ENCODE data around the gene MAST3.
A peak's percentile ranks its signal among the peaks of the same experiment; 100 is the strongest.

MAST3 gene

DNA sequence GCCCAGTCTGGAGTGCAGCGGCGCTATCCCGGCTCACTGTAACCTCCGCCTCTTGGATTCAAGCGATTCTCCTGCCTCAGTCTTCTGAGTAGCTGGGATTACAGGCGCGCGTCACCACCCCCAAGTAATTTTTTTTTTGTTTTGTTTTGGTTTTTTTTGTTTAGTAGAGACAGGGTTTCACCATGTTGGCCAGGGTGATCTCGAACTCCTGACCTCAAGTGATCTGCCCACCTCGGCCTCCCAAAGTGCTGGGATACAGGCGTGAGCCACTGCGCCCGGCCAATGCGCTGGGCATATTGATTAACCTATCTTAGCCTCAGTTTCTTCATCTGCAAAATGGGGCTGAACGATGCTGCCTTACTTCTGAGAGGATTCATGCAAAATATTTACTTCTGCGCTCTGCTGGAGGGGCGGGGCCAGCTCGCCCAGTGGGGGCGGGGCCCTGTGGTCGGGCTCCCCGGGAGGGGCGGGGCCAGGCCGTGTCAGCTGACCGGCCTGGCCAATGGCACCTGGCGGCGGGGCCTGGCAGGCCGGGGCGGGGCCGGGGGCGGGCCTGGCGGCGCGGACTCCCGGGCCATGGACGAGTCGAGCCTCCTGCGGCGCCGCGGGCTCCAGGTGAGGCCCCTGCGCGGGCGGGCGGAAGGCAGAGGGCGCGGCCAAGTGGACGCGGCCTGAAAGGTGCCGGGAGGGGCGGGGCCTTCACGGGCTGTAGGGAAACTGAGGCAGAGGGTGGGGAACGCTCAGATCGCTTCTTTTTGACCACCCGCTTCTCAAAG is at the start of gene MAST3:
Gene MAST3 (plus strand): TSS at position 562 of the 776 bp plus-strand sequence. CDS start 15 bp downstream, at position 577.
- peak; percentile 71 for DNase-seq

DNA sequence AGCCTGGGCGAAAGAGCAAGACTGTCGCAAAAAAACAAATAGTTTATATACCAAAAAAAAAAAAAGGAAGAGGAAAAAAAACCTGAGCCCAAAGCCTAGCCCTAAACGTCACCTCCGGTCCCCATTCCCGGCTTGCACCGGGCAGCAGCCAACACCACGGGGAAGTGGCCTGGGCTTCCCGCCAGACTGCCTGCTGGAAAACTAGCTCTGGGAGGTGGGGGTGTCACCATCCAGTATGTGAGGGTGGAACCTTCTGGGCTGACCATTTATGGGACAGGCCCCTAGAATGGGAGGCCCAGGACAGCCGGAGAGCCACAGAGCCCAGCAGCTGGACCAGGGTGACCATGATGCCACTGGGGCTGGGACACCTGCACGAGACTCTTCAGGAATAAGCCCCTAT is 48.2 kb upstream of the MAST3 start:
- peak; percentile 80 for DNase-seq

DNA sequence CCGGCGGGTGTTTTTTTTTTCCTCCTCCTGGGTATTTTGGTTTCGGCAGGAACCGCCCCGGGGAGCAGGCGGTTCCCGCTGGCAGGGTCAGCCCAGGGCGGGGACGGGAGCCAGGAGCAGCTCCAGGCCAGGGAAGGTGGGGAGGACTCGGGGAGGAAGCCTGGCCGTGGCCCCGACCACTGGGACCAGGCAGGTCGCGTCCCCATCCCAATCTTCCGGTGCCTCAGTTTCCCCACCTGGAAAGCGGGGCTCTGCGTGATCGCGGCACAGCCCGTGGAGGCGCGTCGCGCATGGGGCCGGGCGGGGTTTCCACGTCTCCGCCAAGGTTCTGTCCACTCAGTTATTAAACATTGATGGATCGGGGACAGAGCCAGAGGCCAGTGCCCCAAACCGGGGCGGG is 45.7 kb upstream of the MAST3 start:
- no peak for DNase-seq

DNA sequence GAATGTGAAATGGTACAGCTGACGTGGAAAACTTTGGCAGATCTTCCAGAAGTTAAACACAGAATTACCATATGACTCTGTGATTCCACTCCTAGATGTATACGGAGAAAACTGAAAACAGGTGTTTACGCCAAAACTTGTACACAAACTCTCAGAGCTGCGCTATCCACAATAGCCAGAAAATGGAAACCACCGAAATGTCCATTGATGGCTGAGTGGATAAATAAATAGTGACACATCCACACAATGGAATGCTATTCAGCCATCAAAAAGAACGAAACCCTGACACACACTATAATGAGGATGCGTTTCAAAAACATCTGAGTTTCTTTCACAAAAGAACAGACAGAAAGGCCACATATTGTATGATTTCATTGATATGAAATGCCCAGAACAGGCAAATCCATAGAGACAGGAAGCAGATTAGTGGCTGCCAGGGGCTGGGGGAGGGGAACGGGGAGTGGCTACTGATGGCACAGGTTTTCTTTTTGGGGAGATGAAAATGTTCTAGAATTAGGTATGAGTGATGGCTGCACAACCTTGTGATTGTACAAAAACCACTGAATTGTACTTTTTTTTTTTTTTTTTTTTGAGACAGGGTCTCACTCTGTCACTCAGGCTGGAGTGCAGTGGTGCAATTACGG is 43.9 kb upstream of the MAST3 start:
- no peak for DNase-seq

DNA sequence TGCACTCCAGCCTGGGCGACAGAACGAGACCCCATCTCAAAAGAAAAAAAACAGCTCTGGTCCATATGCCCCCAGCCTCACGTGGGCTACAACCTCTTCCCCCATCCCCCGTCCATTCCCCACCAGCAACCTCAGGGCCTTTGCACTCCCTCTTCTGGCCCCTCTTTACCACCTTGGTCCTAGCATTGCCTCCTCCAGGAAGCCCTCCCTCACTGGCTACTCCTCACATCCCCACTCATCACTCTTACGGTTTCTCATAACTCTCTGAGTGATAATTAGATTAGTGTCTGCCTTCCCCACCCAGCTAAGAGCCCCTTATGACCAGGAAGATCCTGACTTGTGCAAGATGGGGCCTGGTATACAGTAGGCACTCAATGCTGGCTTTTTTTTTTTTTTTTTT is 41.6 kb upstream of the MAST3 start:
- no peak for DNase-seq

DNA sequence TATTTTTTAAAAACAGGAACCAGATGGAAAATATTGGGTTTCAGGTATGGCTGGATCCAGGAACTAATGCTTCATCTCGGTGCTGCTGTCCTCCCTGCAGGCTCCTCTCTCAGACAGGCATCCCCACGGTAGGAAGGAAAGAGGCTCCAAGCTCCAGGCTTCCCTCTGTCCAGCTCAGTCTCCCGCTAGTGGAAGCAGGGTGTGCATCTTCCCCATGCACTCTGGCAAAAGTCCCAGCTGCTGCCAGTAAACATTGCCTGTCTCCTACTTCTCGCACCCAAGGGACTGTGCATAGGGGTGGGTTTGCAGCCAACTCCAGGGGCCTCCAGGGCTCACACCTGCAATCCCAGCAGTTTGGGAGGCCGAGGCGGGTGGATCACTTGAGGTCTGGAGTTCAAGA is 40.0 kb upstream of the MAST3 start:
- DNase-seq: no peak

DNA sequence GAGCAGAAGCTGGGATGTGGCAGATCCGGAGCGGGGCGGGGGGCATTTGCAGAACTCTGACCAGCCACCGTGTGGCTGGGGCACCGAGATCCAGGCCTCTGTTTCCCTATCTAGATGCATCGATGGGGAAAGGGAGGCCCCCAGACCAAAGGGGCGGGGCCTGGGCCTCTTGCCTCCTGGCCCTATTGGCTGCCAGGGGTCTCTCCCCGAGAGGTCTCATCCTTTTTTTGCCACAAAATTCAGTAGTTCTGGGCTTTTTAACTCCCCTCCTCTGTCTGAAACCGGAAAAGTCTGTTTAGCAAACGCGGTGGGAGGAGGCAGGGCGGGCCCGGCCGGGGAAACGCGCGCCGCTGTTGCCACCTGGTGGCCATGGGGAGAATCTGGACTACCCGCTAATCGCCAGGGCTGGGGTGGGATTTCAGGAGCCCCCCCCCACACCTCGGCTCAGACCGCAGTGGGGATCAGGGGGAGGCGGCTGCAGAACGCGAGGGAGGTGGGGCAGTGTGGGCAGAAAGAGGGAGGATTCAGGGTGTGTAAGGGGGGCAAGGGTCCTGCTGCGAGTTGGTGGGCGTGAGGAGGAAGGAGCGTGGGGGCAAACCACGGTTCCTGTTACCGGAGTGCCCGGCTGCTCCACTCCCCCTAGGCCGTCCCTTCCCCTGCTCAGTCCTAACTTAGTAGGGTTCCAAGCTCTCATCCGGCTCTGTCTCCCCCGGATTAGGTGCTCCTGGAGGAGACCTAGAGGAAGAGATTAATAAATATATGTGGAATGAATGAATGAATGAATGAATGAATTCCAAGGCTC is 39.2 kb upstream of the MAST3 start:
- peak; percentile 87 for DNase-seq

- no peak for DNase-seq
Observed at GRCh38 chr19:18059297-18059696, 38.3 kb upstream of the MAST3 start.

DNA sequence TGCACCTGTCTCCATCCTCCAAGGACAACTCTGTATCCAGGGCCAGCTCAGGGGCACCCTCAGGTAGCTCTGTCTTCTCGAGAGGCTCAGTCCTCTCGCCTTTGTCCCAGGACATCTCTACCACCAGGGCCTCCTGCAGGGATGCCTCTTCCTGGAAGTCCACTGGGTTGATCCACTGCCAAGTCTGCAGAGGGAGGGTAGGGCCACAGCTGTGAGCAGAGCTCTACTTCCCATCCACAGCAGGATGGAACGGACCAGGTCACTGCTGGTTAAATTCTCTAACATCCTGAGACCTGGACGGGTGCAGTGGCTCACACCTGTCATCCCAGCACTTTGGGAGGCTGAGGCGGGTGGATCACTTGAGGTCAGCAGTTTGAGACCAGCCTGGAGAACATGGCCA is 37.7 kb upstream of the MAST3 start:
- DNase-seq: no peak

GRCh38 chr19:18060472-18060871 is 37.1 kb upstream of the MAST3 start:
- DNase-seq: no peak

- no peak for DNase-seq
Observed at GRCh38 chr19:18062028-18062427, 35.5 kb upstream of the MAST3 start.

GRCh38 chr19:18063463-18063862 is 34.1 kb upstream of the MAST3 start:
- DNase-seq: no peak

DNA sequence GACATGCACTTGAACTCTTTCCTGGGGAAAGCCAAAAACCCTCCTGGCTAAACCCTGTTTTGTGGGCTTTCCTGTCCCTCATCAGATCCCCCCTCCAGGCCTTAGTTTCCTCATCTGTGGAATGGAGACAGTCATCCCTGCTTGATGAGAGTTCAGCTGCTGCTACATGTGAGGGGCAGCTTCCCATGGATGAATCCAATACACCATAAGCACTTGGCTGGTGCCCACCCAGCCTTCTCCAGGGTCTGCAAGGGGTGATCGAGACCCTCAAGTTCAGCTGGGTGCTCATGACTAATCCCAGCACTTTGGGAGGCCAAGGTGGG is 32.4 kb upstream of the MAST3 start:
- no peak for DNase-seq

GRCh38 chr19:18068395-18068794 is 29.2 kb upstream of the MAST3 start:
- DNase-seq: no peak

DNA sequence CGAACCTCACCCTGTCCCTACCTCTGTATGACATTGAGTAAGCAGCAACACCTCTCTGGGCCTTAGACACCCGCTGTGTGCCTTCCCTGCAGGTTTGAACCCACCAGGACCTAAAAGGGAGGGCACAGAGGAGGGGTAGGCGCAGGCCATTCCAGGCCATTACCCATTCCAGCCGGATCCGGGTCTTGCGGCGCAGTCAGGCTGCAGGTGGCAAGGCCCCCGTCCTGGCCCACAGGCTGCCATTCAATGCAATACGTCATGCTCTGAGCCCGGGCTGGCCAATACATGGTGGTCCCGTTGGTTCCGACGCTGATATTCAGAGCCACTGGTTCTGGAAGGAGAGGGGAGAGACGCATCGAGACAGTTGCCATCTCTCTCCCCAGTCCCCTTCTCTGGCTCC is 28.2 kb upstream of the MAST3 start:
- no peak for DNase-seq

GRCh38 chr19:18070181-18070580 is 27.4 kb upstream of the MAST3 start:
- no peak for DNase-seq

GRCh38 chr19:18072335-18072734 is 25.2 kb upstream of the MAST3 start:
- no peak for DNase-seq

DNA sequence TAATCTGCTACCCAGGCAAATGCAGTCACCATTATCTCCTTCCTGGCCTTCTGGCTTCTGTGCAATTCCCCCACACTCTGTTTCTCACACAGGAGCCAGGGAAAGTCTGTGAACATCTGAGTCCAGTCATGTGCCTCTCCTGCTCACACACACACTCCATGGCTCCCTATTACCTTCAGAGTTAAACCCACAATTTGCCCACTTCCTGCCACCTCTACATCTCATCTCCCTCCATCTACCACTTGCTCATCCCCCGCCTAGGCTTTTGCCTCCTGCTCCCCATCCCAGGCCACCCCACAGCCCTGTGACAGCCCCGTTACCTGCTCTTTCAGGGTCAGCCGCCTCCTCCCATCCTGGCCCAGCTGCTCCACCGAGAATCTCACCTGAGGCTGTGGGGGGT is 24.4 kb upstream of the MAST3 start:
- no peak for DNase-seq

DNA sequence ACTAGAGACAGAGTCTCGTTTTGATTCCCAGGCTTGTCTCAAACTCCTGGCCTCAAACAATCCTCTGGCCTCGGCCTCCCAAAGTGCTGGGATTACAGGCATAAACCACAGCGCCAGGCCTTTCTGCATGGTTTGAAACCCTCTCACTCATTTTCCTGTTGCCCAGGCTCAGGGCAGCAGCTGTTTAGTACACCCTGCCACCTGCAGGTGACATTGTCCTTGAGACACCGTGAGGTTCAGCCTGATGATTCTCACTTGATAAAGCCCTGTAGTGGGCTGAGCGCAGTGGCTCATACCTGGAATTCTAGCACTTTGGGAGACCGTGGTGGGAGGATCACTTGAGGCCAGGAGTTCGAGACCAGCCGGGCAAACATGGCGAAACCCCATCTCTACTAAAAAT is 23.4 kb upstream of the MAST3 start:
- no peak for DNase-seq

GRCh38 chr19:18083929-18084684 is 13.5 kb upstream of the MAST3 start:
- DNase-seq: no peak

GRCh38 chr19:18085702-18086457 is 11.7 kb upstream of the MAST3 start:
- DNase-seq: no peak

GRCh38 chr19:18086590-18087138 is 10.9 kb upstream of the MAST3 start, which contains the start of gene IL12RB1:
TSS of gene IL12RB1 (minus strand) at chr19:18086934. CDS start at chr19:18086823, 111 bp downstream.
- no peak for DNase-seq

Data from left hindlimb (tissue), 1 donor.